Fibroblast of skin of right biceps (primary cell): ENCODE measurements around the gene FCN2.

Experiments
- DNase-seq: peaks from one replicate; pipeline ENCODE4 v3.0.0-alpha.2; 2013

Gene FCN2

GRCh38 chr9:134935056-134935640 lies 54.5 kb downstream of the FCN2 start:
- DNase-seq: no peak

GRCh38 chr9:134935701-134936345 lies 55.2 kb downstream of the FCN2 start:
- DNase-seq: no peak

GRCh38 chr9:134936346-134937163 lies 55.9 kb downstream of the FCN2 start:
- DNase-seq: no peak
